ENCODE results near the gene EXD3.

EXD3 gene

DNA sequence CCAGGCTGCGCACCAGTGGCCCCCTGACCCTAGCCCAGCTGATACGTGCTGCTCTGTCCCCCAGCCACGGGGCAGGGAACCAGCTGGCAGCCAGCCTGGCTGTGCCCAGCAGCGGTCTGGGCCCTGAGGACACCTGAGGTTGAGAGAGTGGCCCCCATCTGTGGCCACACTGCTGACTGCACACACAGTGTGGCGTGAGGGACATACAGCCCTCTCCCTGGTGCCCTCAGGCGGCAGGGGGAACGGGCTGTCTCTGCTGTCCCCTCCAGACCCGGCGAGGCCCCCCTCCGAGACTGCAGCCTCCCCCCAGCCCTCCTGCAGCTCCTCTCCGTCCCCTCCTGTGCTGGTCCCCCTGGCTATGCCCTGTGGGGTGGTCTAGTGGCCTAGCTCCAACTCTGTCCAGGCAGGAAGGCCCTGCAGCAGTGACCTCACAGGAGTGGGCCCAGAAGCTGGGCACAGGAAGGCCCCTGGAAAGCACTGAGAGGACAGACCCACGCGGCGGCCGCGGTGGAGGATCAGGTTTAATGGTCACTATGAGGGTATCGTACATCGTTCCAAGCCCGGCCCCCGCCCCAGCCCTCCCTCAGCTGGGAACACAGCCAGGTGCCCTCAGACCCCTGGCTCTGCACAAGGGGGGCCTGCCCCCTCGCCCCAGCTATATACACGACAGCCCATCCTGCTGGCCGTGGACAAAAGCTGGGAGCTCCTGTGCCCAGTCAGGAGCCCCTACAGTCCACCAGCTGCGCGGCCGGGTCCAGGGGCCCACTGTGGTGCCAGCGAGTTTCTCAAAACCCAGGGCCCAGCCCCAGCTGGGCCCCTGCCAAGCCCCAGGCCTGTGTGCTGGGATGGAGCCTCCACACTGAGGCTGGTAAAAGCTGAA lies 25.0 kb upstream of the EXD3 start:
- DNase-seq (ENCODE audit: low read depth in 2 of 2) = no peak

DNA sequence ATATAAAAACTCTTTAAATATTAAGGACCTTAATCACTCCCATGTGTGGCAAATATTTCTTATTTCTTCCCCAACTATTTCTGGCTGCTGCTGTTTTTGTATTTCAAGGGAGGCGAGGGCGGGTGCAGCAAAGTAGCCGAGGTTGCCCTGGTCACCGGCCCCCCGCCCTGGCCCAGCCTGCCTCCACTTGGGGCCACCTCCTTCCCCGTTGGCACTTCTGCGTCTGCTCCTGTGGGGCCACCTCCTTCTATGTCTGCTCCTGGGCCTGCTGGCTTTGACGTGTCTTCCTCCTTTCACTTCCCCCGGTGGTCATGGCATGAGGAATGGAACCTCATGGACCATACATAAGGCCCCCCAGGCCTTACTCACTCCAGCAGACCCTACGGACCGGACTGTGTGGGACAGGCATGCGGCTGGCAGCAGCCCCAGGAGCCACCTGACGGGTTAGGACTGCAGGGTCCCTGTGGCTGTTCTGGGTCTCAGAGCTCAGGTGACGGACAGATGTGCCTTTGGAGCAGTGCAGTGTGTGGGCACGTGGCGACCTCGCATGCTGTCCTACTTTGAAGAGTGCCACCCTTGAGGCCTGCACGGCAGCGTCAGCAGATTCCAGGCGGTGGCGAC lies 24.0 kb upstream of the EXD3 start:
- DNase-seq (ENCODE audit: low read depth in 2 of 2) = peak; percentile 19 to 26

DNA sequence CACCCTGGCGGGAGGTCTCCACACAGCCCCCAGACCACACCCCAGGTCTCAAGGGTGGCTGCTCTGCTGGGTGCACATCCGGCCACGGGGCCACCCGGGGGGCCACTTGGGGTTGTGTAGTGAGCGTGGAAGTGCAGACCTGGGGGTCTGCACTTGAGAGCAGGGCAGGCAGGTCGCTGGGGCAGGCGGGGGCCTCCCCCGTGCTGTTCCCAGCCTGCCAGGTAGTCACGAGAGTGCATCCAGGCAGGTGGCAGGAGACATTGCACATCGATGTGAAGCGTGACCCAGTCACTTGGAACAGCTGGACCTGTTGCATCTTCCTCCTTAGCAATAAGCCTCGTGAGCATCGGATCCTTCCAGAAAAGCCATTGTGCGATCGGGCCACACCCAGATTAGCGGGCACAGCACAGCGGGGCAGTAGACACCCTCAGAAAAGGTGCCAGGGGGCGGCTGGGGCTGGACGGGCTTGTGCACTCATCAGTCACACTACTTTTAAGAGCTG lies 23.0 kb upstream of the EXD3 start:
- no peak for DNase-seq (ENCODE audit: low read depth in 2 of 2)

DNA sequence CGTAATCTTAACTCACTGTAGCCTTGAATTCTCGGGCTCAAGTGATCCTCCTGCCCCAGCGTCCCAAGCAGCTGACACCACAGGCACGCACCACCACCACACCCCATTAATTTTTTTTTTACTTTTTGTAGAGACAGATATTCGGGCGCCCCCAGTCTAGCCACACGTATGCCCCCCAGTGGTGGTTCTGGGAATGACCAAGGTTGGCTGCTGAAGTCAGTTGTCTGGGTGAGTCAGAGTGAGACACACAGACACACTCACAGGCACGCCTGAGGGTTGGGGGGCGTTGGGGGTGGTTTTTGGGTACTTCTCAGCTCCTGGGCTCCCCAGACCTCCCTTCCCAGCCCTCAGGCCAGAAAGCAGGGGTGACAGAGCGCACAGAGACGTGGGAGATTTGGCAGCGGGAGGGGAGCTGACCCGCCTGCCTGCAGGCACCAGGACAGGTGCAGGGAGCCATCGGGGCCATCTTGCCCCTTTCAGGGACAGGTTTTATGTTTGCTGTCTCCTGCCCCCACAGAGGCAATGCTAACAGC lies 22.4 kb upstream of the EXD3 start:
- DNase-seq (ENCODE audit: low read depth in 2 of 2) = peak; percentile 39 to 43

DNA sequence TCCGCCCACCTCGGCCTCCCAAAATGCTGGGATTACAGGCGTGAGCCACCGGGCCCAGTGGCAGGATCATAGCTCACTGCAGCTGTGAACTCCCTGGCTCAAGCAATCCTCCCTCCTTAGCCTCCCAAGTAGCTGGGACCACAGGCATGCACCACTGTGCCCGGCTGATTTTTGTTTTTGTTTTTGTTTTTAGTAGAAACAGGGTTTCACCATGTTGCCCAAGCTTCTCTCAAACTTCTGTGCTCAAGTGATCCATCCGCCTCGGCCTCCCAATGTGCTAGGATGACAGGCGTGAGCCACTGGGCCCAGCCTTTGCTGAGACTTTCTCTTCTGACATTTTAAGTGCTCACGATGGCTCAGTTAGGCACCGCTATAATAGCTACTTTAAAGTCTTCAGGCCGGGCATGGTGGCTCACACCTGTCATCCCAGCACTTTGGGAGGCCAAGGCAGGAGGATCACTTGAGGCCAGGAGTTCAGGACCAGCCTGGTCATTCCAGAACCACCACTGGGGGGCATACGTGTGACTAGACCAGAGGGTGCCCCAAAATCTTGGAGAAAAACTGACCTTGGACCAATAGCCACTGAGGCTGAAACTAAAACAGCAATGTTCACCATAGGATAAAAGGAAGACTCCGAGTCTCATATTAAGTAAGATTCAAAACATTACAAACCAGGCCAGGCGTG lies 21.3 kb upstream of the EXD3 start:
- no peak for DNase-seq (ENCODE audit: low read depth in 2 of 2)

DNA sequence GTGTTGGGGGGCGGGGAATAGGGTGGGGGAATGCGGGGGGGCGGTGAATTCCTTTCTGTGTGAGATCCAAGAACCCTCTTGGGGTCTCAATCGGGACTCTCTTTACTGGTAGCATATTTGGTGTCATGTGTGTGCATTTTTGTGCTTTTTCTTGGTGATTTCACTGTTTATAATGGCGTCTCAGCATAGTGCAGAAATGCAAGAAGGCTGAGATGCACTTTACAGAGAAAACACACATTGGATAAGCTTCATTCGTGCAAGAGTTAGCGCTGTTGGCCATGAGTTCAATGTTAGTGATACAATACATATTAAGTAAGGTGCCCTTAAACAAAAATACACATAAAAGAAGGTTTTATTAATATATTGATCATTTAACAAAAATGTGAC lies 19.0 kb upstream of the EXD3 start:
- DNase-seq (ENCODE audit: low read depth in 2 of 2) = no peak

DNA sequence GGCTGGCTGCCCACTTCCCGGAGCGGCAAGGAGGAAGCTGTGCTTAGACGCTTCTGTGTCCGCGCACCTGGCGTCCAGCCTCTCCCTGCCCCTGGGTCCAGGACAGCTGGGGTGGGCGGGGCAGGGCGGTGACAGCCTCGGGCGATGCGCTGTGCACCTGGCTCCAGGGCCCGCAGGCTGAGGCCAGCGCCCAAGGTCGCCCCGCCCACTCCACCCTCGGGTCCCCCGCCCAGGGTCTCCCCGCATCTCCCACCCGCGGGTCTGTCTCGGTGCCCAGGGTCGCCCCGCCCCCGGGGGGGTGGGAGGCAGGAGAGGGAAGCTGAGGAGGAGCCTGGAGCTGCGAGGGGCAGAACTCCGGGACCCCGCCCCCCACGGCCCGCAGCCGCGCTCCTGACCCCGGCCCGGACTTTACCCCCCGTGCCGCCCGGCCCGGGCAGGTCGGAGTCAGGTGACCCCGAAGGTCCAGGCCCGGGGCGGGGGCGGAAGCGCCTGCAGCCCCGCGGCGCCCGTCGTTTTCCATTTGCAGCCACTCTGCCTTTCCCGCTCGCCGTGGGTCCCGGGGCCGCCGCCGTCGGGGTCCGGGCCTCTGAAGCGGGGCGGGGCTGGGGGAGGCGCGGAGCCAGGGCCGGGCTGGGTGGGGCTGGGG lies 18.4 kb upstream of the EXD3 start, which contains the start of gene ENTPD8:
Gene ENTPD8 (minus strand): TSS at position 69 of the 646 bp plus-strand sequence. CDS start 3,072 bp downstream, outside the sequence.
- no peak for DNase-seq (ENCODE audit: low read depth in 2 of 2)

DNA sequence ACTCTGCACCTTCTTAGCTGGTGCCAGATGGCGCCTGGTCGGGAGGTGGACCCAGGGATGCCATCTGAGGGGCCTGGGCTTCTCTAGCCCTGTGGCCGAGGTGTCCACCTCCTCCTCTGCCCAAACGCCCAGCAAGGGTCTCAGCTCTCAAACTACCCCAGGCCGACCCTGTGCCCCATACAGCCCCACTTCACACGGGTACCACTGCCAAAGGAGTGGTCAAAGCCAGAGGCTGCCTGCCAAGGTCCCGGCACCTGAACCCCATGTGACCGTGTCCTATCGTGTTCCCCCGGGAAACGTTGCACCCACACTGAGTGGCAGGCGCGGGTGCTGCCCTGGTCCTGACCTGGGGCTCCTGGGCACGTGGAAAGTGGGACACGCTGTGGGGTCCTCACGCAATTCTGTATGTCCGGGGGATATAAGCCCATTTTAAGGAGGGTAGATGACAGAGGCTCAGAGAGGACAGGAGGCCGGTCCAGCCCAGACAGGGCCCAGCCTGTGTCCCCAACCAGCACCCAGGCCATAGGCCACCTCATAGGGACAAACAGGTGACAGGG lies 16.3 kb upstream of the EXD3 start:
- no peak for DNase-seq (ENCODE audit: low read depth in 2 of 2)

DNA sequence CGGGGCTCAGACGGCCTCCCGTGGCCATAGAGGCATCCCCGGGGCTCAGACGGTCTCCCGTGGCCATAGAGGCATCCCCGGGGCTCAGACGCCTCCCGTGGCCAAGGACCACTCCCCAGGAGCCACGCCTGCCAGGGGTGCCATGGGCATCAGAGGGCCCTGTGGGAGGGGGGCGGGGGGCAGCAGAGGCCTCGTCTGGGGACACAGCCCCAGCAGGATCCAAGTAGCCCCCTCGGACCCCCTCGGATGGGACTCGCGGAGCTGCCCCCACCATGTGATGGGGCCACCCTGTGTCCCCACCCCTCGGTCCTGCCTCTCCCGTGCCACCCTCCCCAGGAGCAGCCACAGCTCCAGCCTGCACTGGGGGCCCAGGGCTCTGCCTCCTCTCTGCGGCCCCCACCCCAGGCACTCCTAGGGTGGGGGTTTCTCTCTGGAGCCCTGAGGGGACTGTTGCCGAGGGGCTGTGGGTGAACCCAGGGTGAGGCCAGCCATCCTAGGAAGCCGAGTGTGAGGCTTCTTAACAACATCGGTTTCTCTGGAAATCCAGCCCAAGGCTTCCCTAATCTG lies 15.7 kb upstream of the EXD3 start:
- no peak for DNase-seq (ENCODE audit: low read depth in 2 of 2)

DNA sequence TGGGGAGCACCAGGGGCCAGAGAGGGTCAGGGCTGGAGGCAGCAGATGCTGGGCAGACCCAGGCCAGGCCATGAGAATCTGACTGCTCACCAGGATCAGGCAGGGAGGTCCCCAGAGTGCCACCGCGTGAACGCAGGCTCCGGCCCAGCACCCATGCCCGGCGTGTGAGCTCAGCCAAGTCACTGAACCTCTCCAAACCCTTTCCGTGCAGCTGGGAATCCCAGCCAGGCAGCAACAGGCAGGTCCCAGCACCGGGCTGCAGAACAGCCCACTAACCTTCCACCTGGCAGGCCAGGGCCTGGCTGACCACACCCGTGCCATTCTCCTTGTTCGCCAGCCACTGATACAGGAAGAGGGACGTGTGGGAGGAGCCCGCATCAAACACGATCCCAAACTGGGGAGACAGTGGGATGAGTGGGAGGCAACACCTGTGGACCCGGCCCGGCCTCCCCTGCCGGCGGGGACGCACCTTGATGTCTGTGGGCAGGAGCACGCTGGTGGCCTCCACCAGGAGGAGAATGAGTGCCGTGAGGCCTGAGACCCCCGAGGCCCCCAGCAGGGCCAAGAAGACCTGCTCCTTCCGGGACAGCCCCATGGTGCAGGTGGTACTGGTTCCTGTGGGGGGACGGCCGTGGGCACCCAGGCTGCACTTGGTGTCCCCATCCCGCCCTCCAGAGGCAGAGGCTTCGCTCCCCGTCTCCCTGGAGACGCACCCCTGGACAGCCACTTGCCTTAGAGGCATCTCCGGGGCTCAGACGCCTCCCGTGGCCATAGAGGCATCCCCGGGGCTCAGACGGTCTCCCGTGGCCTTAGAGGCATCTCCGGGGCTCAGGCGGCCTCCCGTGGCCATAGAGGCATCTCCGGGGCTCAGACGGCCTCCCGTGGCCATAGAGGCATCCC lies 15.0 kb upstream of the EXD3 start:
- DNase-seq (ENCODE audit: low read depth in 2 of 2) = no peak

DNA sequence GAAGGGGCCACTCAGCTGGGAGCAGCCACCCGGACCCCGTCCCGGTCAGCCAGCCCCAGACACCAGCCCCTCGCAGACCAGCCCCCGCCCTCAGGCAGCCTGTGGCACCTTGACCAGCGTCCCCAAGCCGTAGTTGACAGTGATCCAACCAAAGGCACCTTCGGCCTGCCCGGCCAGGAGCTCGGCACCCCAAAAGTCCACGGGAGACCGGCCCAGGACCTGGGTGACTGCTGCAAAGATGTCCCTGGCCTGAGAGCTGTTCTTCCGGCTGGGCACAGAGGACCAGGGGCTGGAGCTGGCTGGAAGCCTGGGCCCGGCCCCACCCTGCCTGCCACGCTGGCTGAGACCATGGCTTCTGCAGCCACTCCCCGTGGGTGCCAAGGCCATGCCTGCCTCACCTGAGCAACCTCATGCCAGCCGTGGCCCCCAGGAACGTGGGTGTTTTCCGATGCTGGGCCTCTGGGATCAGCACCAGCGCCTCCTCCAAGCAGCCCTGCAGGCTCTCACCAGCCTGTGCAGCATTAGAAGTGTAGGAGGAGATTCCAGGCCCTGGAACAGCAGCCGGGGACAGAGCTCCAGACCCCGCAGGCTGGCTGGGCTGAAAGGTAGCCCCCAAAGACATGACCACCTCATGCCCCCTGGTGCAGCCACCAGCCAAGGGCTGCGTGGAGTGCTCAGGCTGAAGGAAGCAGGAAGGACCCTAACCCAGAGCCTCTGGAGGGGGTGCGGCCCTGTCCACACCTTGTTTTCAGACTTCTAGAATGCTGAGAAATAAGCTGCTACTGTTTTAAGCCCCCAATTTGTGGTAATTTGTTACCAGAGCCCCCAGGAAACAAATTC lies 14.0 kb upstream of the EXD3 start:
- no peak for DNase-seq (ENCODE audit: low read depth in 2 of 2)

DNA sequence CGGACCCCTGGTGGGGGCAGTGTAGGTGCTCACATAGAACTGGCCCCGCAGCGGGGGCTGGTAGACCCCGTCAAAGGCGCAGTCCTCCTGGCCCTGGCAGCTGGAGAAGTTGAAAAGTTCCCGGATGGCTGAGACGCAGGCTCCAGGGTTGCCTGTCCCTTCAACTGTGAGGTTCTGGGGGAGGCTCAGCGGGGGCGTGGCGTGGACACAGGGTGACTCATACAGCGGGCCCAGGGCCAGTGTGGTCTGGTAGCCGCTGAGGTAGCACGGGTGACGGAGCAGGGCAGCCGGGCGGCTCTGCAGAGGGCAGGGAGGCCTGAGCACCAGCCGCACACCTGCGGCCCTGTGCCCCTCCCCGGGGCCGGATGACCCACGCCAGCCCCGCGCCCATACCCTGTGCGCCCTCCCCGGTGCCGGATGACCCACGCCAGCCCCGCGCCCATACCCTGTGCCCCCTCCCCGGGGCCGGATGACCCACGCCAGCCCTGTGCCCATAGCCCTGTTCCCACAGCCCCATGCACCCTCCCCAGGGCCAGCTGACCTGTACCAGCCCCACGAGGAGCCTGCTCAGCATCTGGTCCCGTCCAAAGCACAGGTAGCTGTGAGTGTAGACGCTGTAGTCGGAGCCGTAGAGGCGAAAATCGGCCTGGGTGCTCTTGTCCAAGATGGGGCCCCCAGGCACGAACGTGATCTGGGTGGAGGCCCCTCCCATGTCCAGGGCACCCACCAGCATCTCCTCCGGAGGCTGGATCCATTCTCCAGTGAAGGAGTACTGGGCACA lies 13.2 kb upstream of the EXD3 start:
- DNase-seq (ENCODE audit: low read depth in 2 of 2) = no peak

DNA sequence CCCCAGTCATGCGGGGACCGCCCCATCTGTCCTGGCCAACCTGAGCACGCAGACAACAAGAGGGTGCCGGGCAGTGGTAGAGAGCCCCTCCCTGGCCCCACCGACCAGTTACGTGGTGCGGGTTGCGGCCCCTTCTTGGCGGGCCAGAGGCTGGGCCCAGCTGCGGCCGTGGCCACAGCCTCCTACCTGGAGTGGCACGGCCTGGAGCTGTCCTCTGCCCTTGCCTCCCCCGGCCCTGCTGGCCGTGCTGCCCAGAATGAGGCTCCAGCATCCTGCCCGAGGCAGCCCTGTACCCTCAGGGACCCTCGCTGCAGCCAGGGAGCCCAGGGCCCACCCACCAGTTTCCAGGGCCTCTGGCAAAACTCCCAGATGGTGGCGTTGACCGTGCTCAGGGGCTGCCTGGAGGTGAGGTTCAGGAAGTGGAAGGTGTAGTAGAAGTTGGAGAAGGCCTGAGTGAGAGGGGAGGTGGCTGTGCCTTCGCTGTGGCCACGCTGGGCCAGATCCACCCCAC lies 12.5 kb upstream of the EXD3 start:
- DNase-seq (ENCODE audit: low read depth in 2 of 2) = no peak

DNA sequence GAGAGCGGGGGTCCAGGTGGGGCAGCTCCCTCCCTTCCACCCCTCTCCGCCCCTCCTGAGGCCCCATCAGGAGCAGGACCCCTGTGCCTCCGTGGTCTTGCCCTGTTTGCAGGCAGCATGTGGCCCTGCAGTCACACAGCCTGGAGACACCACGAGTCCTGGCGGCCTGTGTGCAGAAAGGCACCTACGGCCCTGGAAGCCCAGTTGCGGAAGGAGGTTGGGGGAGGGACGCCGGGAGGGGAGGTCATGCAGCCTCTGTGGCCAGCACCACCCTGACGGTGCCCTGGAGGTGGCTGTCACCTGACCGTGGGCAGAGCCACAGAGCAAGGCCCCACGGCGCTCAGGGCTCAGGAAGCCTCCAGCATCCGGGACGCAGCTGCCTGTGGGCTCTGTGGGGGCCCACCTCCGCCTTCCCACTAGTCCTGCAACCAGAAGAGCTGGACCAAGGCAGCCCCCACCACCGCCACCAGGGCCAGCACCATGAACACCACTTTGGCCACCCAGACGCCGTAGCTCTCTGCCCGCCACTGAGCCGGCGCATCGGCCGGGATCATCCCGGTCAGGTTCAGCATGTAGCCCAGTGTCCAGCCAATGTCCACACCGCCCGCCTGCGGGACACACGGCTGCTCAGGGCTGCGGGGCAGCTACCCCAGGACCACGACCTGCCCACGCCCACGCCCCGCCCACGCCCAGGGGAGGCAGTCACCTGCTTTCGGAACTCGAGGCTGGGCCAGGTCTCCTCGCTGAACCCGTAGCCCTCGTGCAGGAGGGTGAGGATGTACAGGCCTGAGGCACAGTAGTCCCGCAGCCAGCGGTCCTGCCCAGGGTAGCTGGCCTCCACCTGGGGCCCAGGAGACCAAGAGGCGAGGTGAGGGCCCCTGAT lies 11.8 kb upstream of the EXD3 start:
- no peak for DNase-seq (ENCODE audit: low read depth in 2 of 2)

DNA sequence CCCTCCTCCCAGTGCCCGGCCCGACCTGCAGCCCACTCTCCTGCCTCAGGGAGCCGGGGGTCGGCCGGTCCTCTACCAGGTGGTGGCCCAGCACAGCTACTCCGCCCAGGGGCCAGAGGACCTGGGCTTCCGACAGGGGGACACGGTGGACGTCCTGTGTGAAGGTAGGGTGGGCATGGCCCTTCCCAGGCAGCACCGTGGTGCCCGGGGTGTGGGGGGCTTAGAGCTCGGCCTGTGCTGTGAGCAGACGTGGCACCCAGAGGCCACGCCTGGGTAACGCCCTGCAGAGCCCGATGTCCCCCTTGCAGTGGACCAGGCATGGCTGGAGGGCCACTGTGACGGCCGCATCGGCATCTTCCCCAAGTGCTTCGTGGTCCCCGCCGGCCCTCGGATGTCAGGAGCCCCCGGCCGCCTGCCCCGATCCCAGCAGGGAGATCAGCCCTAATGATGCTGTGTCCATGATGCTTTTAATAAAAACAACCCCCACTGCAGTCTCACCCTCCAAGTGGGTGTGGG lies 11.0 kb upstream of the EXD3 start:
- DNase-seq (ENCODE audit: low read depth in 2 of 2) = no peak

DNA sequence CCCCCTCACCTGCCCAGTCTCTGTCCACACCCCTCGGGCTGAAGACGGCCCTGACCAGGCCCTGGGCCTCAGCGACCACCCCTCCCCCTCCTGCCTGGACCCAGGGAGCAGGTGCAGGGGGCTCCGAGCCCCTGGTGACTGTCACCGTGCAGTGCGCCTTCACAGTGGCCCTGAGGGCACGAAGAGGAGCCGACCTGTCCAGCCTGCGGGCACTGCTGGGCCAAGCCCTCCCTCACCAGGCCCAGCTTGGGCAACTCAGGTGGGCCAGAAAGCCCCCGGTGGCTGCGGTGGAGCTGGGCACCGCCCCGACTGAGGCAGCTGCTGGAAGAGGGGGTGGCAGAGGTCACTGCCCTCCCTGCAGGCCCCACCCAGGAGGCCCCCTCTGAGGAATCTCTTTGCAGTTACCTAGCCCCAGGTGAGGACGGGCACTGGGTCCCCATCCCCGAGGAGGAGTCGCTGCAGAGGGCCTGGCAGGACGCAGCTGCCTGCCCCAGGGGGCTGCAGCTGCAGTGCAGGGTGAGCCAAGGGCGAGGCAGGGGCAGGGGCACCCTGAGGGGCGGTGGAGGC lies 10.5 kb upstream of the EXD3 start:
- no peak for DNase-seq (ENCODE audit: low read depth in 2 of 2)

Measured in fibroblast of skin of left quadriceps (primary cell).